Smooth muscle cell (in vitro differentiated cells): Measurements from ENCODE around the gene SLC28A1. TPM values are rescaled to one million over a fixed set of nuclear protein-coding genes. Genes with fewer than 3 reads are reported as not detected.
A peak's percentile ranks its signal among the peaks of the same experiment; 100 is the strongest.

ENCODE experiments used
- DNase-seq: peaks from one replicate; lab custom pipeline; 2025; ENCODE audit not compliant: unreplicated experiment; lab: John Stamatoyannopoulos, UW
- H2AFZ ChIP-seq: fragments of 200-600 bp; sonication (generic); 2 replicates; pipeline ENCODE4 v1.6.0; 2016; ENCODE audit warnings: antibody characterized with exemption, low read depth, mild to moderate bottlenecking
- H3F3A ChIP-seq: fragments of 200-600 bp; sonication (generic); 2 replicates; pipeline ENCODE4 v1.6.0; 2017; ENCODE audit warnings: antibody characterized with exemption, low read depth
- H3K27ac ChIP-seq: fragments of 200-600 bp; sonication (generic); 2 replicates; pipeline ENCODE4 v1.5.1; 2016; ENCODE audit warnings: low read depth, mild to moderate bottlenecking
- H3K27me3 ChIP-seq: fragments of 200-600 bp; sonication (generic); 2 replicates; pipeline ENCODE4 v1.6.1; 2016; ENCODE audit warnings: low read depth, mild to moderate bottlenecking
- H3K36me3 ChIP-seq: fragments of 200-600 bp; sonication (generic); 2 replicates; pipeline ENCODE4 v1.5.1; 2016; ENCODE audit warnings: low read depth
- H3K4me1 ChIP-seq: fragments of 200-600 bp; sonication (generic); 2 replicates; pipeline ENCODE4 v1.5.1; 2016; ENCODE audit warnings: low read depth
- H3K4me2 ChIP-seq: fragments of 200-600 bp; sonication (generic); 2 replicates; pipeline ENCODE4 v1.6.0; 2016; ENCODE audit warnings: mild to moderate bottlenecking
- H3K4me3 ChIP-seq: fragments of 200-600 bp; sonication (generic); 2 replicates; pipeline ENCODE4 v1.5.1; 2016; ENCODE audit warnings: mild to moderate bottlenecking
- H3K79me2 ChIP-seq: fragments of 200-600 bp; sonication (generic); 2 replicates; pipeline ENCODE4 v1.6.0; 2016; ENCODE audit warnings: low read depth, mild to moderate bottlenecking
- H3K9ac ChIP-seq: fragments of 200-600 bp; sonication (generic); 2 replicates; pipeline ENCODE4 v1.6.0; 2016; ENCODE audit warnings: low read depth
- H3K9me3 ChIP-seq: fragments of 200-600 bp; sonication (generic); replicated peaks from 2 replicates; pipeline ENCODE4 v1.5.1; 2016; ENCODE audit warnings: low read depth
- H4K20me1 ChIP-seq: fragments of 200-600 bp; sonication (generic); 2 replicates; pipeline ENCODE4 v1.6.0; 2016; ENCODE audit warnings: low read depth
- CTCF ChIP-seq: fragments of 200-600 bp; sonication (generic); IDR thresholded peaks from 2 replicates; pipeline ENCODE4 v1.5.1; 2017; ENCODE audit warnings: borderline replicate concordance, mild to moderate bottlenecking, antibody characterized with exemption; ENCODE audit not compliant: insufficient read depth, poor library complexity, severe bottlenecking
- WGBS: methylation state at CpG from one replicate; pipeline ENCODE4 v1.1.7; 2016; ENCODE audit warnings: low lambda C conversion rate; 5-methylcytosine and 5-hydroxymethylcytosine counted together
- polyA plus RNA-seq: library from polyadenylated mRNA; unstranded; fragments of >200 nt; fragmentation: Nextera tagmentation; extraction: Ambion mirVana; gene quantifications from 2 replicates; pipeline ENCODE4 v1.2.1, GENCODE V29; 2016
- total RNA-seq: library from RNA; depleted of rRNA; stranded (reverse); fragments of >200 nt; gene quantifications from 2 replicates; pipeline ENCODE4 v1.2.3, GENCODE V29; 2014

The SLC28A1 gene
- total and polyA plus RNA-seq, 2 experiments from 2014 or later: 0.09 TPM; not detected in 1

GRCh38 chr15:84914909-84915605, 30.6 kb downstream of the SLC28A1 start:
- H3K4me2 ChIP-seq: peak overlapping the region; percentile 30
- no peaks in the 10 kb centered on the region for H3K36me3 ChIP-seq
- WGBS: 17% methylated on average over 12 of the region's 12 CpGs
- H2AFZ ChIP-seq: peak overlapping the region; percentile 31
- H3K27me3 ChIP-seq: no peaks in the 10 kb centered on the region
- no peaks in the 10 kb centered on the region for H3K9me3 ChIP-seq
- peak; percentile 36 for DNase-seq
- H3K4me3 ChIP-seq: no peak overlapping the region
- TF ChIP-seq CTCF: no peak
- H3K9ac ChIP-seq: peak overlapping the region; percentile 80
- peak overlapping the region; percentile 97 for H3K27ac ChIP-seq
- peaks cover 8% of the 10 kb centered on the region for H3K4me1 ChIP-seq
- H3K79me2 ChIP-seq: no peaks in the 10 kb centered on the region
- H4K20me1 ChIP-seq: no peaks in the 10 kb centered on the region
- H3F3A ChIP-seq: no peaks in the 10 kb centered on the region

- no peaks in the 10 kb centered on the region for H3K9me3 ChIP-seq
- no peaks in the 10 kb centered on the region for H3F3A ChIP-seq
- H3K4me3 ChIP-seq: no peak overlapping the region
- no peaks in the 10 kb centered on the region for H3K79me2 ChIP-seq
- H3K9ac ChIP-seq: peak overlapping the region; percentile 52
- peak overlapping the region; percentile 97 for H3K27ac ChIP-seq
- no peak for DNase-seq
- H2AFZ ChIP-seq: peak overlapping the region; percentile 31
- H3K4me1 ChIP-seq: peaks cover 8% of the 10 kb centered on the region
- TF ChIP-seq CTCF: no peak
- H3K36me3 ChIP-seq: no peaks in the 10 kb centered on the region
- peak overlapping the region; percentile 30 for H3K4me2 ChIP-seq
- H4K20me1 ChIP-seq: no peaks in the 10 kb centered on the region
- 70% methylated on average over 3 of the region's 3 CpGs for WGBS
- H3K27me3 ChIP-seq: no peaks in the 10 kb centered on the region
These were observed 31.1 kb downstream of the SLC28A1 start for GRCh38 chr15:84915606-84915958.

- 100% methylated on average over 1 of the region's 1 CpG for WGBS
- no peak overlapping the region for H3K9ac ChIP-seq
- H3K27ac ChIP-seq: no peak overlapping the region
- no peaks in the 10 kb centered on the region for H3K79me2 ChIP-seq
- H2AFZ ChIP-seq: no peak overlapping the region
- H3K27me3 ChIP-seq: no peaks in the 10 kb centered on the region
- no peak overlapping the region for H3K4me2 ChIP-seq
- H3K36me3 ChIP-seq: no peaks in the 10 kb centered on the region
- TF ChIP-seq CTCF: no peak
- DNase-seq: no peak
- no peaks in the 10 kb centered on the region for H3F3A ChIP-seq
- no peak overlapping the region for H3K4me3 ChIP-seq
- peaks cover 5% of the 10 kb centered on the region for H3K4me1 ChIP-seq
- no peaks in the 10 kb centered on the region for H4K20me1 ChIP-seq
- no peaks in the 10 kb centered on the region for H3K9me3 ChIP-seq
These were observed 33.0 kb downstream of the SLC28A1 start for GRCh38 chr15:84917452-84917851.

GRCh38 chr15:84919106-84919667, 34.7 kb downstream of the SLC28A1 start:
- H3K27me3 ChIP-seq: no peaks in the 10 kb centered on the region
- no peak for DNase-seq
- no peak overlapping the region for H3K9ac ChIP-seq
- no peak overlapping the region for H2AFZ ChIP-seq
- 96% methylated on average over 2 of the region's 2 CpGs for WGBS
- TF ChIP-seq CTCF: no peak
- H3K4me1 ChIP-seq: peaks cover 5% of the 10 kb centered on the region
- no peaks in the 10 kb centered on the region for H3K36me3 ChIP-seq
- no peaks in the 10 kb centered on the region for H3F3A ChIP-seq
- no peaks in the 10 kb centered on the region for H3K79me2 ChIP-seq
- H3K9me3 ChIP-seq: no peaks in the 10 kb centered on the region
- H3K4me2 ChIP-seq: no peak overlapping the region
- no peak overlapping the region for H3K4me3 ChIP-seq
- H3K27ac ChIP-seq: no peak overlapping the region
- H4K20me1 ChIP-seq: no peaks in the 10 kb centered on the region
